Ecto neural progenitor cell (in vitro differentiated cells): ENCODE measurements around the gene WASHC2A.
A peak's percentile ranks its signal among the peaks of the same experiment; 100 is the strongest.
"Not testable (repeated sequence)": the region's sequence is repeated elsewhere in the genome, so short reads cannot be mapped to it uniquely, and the experiment has no call there.

Source experiments
- DNase-seq: peaks from one replicate; pipeline ENCODE4 v3.0.0-alpha.2; 2018; ENCODE audit warnings: low spot score

The WASHC2A gene, protein sequence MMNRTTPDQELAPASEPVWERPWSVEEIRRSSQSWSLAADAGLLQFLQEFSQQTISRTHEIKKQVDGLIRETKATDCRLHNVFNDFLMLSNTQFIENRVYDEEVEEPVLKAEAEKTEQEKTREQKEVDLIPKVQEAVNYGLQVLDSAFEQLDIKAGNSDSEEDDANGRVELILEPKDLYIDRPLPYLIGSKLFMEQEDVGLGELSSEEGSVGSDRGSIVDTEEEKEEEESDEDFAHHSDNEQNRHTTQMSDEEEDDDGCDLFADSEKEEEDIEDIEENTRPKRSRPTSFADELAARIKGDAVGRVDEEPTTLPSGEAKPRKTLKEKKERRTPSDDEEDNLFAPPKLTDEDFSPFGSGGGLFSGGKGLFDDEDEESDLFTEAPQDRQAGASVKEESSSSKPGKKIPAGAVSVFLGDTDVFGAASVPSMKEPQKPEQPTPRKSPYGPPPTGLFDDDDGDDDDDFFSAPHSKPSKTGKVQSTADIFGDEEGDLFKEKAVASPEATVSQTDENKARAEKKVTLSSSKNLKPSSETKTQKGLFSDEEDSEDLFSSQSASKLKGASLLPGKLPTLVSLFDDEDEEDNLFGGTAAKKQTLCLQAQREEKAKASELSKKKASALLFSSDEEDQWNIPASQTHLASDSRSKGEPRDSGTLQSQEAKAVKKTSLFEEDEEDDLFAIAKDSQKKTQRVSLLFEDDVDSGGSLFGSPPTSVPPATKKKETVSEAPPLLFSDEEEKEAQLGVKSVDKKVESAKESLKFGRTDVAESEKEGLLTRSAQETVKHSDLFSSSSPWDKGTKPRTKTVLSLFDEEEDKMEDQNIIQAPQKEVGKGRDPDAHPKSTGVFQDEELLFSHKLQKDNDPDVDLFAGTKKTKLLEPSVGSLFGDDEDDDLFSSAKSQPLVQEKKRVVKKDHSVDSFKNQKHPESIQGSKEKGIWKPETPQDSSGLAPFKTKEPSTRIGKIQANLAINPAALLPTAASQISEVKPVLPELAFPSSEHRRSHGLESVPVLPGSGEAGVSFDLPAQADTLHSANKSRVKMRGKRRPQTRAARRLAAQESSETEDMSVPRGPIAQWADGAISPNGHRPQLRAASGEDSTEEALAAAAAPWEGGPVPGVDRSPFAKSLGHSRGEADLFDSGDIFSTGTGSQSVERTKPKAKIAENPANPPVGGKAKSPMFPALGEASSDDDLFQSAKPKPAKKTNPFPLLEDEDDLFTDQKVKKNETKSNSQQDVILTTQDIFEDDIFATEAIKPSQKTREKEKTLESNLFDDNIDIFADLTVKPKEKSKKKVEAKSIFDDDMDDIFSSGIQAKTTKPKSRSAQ (N-terminal part only)

DNA sequence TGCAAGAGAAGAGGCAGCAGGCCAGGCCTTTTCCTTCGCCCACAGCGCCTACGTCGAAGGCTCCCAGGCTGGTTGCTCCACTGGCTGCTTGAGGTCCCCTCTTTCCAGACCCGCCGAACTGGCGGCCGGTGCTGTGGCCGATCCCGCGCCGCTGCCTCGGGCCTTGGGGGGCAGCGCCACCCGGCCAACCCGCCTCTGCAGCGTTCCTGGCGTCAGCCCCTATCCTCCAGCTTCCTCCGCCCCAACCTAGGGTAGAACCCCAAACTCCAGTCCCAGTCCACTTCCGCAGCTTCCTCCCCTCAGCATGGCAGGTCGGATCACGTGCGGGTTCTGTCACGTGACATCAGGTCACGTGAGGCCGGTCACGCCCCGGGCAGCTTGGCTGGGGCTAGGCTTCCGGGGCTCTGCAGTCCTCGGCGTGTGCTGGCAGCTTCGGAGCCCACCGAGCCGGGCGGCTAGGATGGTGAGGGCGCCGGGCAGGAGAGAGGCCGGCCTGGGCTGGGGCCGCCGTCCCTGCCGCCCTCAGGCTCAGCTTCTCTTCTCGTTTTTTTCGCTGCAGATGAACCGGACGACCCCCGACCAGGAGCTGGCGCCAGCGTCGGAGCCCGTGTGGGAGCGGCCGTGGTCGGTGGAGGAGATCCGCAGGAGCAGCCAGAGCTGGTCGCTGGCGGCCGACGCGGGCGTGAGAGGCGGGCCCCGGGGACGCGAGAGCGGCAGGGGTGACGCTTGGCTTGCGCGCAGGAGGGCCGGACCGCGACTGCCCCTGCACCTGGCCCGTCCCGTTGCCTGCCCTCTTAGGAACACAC is at the start of gene WASHC2A:
TSS of gene WASHC2A (plus strand) at position 409 of the 806 bp plus-strand sequence. CDS start at position 461, 52 bp downstream.
- DNase-seq, result peak; percentile 96

DNA sequence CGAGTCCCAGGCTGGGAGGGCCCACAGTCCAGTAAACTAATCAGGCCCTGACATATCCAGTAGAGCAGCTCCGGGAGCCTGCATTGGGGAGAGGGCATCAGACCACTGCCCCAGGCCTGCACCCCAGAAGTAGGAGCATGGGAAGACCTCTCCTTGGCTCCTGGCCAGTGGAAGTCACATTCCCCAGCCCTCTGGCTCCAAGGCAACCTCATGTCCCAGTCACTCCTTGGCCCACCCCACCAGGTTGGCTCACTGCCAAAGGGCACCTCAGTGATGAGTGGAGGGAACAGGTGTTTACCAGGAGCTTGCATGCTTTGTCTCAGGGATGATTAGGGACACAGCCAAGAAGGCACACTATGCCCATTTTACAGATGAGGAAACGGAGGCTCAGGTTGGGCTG is 48.5 kb upstream of the WASHC2A start:
- not testable (repeated sequence) for DNase-seq

DNA sequence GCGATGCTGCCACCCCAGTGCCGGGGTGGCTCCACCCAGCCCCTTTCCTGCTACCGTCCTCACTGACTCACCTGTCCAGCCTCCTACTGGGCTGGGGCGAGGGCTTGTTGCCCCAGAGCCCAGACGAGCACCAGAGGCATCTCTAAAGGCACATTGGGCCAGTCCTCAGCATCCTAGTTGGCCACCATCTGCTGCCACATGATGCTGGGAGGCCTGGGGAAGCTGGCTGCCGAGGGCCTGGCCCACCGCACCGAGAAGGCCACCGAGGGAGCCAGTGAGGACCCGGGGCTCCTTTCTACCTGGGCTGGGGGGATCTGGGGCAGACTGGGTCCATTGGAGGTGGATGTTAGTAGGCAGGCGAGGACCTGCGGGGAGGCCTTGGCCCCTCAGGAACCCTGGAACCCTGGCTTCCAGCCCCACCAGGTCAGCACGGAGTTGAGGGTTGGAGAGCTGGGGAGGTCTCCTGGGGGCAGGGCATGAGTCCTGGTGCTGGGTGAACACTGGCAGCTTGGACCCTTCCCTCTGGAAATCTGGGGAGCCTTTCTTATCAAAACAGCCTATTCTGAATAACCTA is 47.2 kb upstream of the WASHC2A start:
- DNase-seq, result not testable (repeated sequence)

DNA sequence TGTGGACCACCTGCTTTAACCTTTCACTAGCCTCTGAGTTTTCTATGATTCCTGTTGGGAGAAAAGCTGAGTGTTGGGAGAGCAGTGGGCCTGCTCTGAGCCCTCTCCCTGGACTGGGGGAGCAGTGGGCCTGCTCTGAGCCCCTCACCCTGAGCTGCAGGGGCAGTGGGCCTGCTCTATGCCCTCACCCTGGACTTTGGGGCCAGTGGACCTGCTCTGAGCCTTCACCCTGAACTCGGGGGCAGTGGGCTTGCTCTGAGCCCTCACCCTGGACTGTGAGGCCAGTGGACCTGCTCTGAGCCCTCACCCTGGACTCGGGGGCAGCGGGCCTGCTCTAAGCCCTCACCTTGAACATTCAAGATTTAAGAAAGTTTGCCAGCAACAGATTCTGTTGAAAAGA is 46.1 kb upstream of the WASHC2A start:
- no peak for DNase-seq

DNA sequence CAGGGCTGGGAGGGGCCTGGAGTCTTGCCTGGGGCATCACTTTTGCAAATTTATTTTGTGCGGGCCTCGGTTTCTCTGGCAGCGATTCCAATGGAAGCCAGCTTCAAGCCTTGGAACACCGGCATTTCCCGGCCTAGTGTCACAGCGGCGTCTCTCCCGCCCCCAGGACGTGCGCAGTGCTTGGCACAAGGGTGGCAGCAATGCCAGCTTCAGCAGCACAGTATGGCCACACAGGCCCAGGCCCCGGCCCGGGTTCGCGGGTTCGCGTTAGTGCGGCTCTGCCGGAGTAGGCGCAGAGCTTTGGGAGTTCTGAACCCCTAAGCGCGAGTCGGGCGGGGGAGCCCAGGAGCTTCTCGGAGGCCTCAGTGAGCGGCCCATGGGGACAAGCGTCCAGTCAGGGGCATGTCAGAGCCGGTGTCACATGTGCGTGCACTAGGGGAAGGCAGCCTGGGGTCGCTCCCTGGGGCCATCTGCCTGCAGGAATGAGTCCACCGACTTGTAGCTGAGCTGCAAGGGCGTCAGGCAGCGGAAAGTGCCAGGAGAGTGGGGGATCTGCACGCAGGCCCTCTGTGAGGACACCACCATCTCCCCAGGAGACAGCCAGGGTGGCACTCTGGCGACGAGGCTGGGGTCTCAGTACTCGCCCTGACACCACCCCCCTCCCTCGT is 42.9 kb upstream of the WASHC2A start:
- DNase-seq, result not testable (repeated sequence)

DNA sequence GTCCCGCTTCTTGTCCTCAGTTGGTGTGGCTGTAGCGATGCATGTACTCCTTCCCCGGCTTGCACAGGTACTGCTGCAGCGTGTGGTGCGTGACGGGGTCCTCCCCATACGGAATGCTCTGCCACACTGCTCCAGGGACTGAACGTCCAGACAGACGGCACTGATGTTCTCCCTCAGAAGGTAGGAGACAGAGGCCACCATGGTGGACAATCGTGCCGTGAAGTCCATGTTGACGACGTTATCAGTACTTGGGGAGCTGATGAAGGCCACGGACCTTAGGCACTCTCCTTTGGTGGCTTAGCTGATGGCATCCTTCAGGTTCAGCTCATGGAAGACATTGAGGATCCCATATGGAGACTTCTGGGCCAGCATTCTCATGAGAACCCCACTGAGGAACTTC is 42.1 kb upstream of the WASHC2A start:
- DNase-seq, result no peak

DNA sequence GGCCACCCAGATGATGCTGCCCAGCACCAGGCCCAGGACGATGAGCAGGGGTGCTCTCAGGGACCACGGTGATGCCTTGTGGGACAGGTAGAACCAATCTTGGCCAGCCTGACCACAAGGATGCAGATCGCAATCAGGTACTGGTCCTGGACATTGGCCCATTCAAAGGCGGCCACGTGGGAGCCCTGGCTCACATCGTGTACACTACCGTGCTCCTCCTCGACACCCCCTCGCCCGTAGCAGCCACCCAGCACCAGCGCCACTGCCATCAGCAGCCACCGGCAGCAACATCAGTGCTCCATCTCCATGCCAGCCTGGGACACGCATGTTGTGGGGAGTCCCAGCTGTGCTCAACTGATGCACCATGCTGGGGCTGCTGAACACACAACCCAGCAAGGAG is 40.6 kb upstream of the WASHC2A start:
- DNase-seq, result no peak

DNA sequence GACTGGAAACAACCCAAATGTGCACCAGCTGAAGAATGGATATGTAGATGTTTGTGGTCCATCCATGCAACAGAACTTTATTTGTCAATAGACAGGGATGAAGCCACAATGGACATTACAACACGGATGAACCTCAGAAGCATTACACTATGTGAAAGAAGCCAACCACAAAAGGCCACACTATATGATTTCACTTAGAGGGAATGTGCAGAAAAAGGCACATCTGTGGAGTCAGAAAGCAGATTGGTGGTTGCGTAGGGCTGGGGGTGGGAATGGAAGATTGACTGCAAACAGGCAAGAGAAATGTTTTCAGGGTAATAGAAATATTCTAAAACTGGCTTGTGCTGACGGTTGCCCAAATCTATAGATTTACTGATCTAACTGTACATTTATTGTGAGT is 34.3 kb upstream of the WASHC2A start:
- no peak for DNase-seq

DNA sequence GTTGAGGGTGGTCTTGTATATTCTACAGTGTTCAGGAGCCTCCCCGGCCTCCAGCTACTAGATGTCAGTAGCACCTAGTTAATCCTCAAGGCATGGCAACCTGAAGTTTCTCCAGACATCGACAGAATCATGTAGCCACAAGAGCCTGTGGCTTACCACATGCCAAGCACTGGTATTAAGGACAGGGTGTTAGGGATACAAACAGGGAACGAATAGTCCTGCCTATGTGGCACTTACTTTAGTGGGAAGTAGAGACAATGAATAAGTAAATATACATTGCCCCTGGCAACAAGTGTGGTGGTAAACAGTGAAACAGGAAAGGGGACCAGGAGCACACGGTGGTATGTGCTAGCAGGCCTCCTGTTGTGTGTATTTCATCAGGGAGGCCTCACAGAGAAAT is 32.4 kb upstream of the WASHC2A start:
- DNase-seq, result not testable (repeated sequence)

DNA sequence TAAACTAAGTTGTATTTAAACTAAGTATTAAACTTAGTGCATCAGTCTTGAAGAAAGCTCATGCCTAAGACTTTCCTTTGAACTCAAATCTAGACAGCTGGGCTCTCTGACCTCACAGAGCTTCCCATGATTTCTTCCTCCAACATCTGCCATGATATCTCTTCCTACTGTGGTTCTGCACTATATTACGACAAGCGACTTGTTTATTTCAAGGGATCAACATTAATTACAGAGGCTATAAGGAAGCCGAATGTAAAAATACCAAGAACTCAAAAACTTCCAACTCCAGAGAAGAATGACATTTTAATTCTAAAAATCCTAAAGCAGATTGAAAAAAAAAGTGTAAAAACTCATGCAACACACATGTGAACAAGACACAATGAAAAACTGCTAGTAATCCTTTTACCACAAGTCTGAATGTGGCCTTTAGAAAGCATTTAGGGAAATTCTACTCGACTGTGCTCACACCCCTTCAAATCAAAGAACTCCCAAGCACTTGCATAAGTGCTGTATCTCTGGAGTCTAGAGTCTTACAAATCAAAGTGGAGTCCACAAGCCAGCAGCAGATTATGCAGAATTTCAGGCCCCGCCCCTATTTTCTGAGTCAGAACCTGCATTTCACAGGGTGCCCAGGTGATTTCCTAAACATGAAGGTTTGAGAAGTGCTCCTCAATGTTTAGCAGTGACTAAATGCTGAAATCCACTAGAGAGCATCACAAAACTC is 22.7 kb upstream of the WASHC2A start:
- no peak for DNase-seq

DNA sequence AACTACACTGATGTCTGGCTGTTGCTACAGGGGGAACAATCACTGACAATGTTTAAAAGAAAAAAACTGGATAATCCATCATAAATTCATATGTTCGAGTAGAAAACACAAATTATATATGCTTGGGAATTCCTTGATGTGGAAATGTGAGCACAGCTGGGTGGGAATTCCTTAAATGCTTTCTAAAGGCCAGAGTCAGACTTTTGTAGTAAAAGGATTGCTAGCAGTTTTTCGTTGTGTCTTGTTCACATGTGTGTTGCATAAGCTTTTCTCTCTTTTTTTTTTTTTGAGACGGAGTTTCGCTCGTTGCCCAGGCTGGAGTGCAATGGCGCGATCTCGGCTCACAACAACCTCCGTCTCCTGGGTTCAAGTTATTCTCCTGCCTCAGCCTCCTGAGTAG is 21.3 kb upstream of the WASHC2A start:
- not testable (repeated sequence) for DNase-seq

DNA sequence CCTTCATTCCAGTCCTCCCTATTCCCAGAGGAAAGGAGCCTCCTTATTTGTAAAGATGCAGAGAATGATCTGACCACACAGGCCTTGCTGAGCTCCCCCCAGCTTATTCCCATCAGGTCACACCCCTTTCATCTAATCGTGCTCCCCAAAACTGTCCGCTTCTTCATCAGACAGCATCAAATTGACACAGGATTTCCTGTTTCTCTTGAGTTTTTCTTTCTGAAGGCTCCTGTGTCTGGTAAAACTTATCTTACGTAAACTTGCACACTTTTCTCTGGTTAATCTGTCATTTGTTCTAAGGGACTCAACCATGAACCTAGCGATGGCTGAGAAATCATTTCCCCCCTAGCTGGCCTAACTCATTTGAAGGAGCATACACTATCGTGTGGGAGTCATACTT is 20.2 kb upstream of the WASHC2A start:
- not testable (repeated sequence) for DNase-seq

DNA sequence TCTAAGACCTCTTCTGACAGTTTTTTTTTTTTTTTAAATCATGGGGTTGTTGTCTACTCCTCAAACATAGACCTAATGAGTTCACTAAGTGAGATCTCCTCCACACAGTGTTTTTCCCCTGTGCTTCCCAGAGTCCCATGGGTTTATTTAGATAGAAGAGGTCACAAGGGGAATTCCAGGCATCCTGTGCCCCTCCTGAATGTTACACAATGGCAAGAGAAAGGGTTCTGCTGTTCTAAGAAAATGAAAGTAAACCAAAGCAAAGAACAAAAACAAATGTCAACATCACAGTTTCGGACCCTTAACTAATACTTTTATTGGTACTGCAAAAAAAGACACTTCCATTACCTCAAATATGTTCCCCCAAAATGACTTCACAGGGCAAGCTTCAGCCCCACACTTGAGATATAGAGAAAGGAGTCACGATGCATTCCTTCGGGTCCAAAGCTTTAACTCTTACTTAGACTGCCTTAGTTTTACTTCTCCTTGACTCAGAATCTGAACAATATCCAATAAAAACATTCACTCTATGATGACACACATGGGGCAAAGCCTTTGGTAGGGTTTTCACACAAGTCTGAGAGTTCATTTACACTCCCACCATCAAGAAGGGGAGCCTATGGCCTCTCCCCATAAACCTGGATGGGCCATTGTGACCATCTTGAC is 15.6 kb upstream of the WASHC2A start:
- not testable (repeated sequence) for DNase-seq

DNA sequence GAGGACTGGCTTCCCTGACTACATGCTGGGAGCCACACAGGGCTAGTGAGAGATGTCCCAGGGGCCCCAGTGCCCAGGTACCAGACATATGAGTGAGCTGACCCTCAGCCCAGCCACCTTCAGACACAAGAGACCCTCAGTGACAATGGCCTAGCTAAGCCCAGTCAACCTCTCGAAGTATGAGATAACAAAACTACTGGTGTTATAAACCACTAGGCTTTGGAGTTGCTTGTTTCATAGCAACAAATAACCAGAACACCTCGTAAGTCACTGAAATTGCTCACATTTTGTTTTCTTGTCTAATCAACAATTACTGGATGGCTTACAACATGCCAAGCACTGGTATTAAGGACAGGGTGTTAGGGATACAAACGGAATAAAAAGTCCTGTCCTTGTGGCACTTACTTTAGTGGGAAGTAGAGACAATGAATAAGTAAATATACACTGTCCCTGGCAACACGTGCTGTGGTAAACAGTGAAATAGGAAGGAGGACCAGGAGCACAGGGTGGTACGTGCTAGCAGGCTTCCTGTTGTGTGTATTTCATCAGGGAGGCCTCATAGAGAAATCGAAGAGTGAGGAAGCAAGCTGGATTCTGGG is 14.9 kb upstream of the WASHC2A start:
- not testable (repeated sequence) for DNase-seq

DNA sequence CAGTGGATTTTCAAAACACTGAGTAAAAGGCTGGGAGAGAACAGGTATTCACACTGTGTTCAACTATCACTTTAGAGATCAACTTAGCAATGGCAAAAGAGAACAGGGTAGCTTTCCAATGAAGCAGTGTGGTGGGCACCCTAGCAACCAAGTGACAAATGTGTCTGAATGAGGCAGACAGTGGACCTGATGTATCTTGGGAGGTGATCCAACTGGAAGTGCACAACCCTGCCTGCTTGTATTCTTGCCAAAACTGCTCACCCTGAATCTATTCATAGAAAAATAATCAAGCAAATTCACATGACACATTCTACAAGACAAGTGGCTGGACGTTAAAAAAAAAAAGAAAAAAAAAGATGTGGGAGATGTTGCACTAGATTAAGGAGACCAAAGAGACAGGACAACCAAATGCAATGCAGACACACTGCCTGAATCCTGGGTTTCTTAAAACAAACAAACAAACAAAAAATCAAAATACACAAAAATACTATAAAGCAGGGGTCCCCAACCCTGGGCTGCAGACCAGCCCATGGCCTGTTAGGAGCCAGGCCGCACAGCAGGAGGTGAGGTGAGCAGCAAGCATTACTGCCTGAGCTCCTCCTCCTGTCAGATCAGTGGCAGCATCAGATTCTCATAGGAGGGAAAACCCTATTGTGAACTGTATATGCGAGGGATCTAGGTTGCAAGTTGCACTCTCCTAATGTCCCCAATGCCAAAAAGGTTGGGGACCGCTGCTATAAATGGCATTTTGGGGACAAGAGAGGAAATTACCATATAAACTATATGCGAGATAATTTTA is 12.1 kb upstream of the WASHC2A start:
- not testable (repeated sequence) for DNase-seq

DNA sequence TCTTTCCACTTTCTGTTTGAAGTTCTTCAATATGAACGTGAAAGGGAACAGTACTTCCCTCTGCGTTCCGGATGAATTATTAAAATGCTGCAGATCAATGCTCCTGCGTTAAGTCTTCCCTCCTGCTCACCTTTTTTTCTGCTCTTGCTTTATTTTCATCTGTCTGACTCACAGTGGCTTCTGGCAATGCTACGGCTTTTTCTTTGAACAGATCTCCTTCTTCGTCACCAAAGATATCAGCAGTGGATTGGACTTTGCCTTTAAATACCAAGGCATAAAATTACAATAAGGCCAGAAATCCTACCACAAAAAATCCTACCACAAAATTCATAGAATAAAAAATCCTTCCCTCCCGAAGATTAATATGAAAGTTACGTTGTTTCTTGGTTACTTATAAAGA is 11.1 kb upstream of the WASHC2A start:
- DNase-seq, result not testable (repeated sequence)

DNA sequence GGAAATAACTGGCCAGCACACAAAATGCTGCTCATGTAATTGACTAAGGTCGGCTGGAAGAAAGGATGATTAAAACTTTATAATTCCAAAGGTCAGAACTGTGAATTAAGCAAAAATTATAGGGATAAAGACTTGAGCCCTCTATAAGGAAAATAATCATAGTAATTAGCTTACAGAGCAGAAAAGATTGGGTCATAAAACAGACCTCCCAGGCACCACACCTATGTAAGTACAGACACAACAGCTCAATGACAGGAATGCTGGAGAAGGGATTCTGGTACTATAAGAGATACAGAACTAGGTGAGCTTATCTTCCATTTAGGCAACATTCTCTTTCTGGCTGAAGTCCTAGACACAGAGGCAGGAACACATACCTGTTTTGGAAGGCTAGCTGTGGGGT is 9.0 kb upstream of the WASHC2A start:
- not testable (repeated sequence) for DNase-seq

DNA sequence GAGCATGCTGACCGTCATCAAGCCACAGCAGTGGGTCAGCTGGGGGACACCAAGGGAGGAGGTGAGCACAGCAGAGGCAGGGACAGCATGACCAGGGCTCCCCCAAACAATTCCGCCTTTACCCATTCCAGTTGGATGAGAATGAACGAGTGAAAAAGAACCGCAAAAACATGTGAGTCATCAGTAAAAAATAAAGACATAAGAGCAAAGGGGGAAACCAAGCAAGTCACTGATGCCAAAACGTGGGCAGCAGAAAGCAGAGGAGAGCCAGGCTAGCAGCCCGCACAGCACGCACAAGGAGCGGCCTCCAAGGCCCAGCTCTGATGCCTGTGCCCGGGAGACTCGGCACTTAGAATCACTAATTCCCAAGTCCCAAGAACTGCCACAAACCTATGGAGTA is 7.8 kb upstream of the WASHC2A start:
- DNase-seq, result not testable (repeated sequence)
